H9 (cell line): ENCODE measurements around the gene CYBC1. TPM values are rescaled to one million over a fixed set of nuclear protein-coding genes. Genes with fewer than 3 reads are reported as not detected.

Source experiments
- DNase-seq: peaks from one replicate; pipeline ENCODE4 v3.0.0-alpha.2; 2017
- H2AFZ ChIP-seq: one replicate; pipeline ENCODE4 v1.6.1; 2013; ENCODE audit warnings: mild to moderate bottlenecking, low read length, control low read depth, moderate library complexity
- H2AK5ac ChIP-seq: 2 replicates; pipeline ENCODE4 v1.6.1; 2013; ENCODE audit warnings: low read length, control low read depth, mixed read lengths; ENCODE audit not compliant: insufficient read length
- H2BK120ac ChIP-seq: one replicate; pipeline ENCODE4 v1.6.1; 2013; ENCODE audit warnings: low read depth, mild to moderate bottlenecking, low read length, control low read depth, inconsistent platforms; ENCODE audit not compliant: poor library complexity, severe bottlenecking
- H2BK12ac ChIP-seq: 2 replicates; pipeline ENCODE4 v1.6.1; 2013; ENCODE audit warnings: low read length, control low read depth, mixed read lengths, low read depth; ENCODE audit not compliant: insufficient read length
- H2BK15ac ChIP-seq: 2 replicates; pipeline ENCODE4 v1.6.1; 2013; ENCODE audit warnings: low read depth, low read length, control low read depth
- H2BK20ac ChIP-seq: one replicate; pipeline ENCODE4 v1.6.1; 2013; ENCODE audit warnings: low read depth, mild to moderate bottlenecking, low read length, control low read depth, inconsistent platforms; ENCODE audit not compliant: poor library complexity, severe bottlenecking
- H2BK5ac ChIP-seq: 2 replicates; pipeline ENCODE4 v1.6.1; 2013; ENCODE audit warnings: low read length, control low read depth, mixed read lengths; ENCODE audit not compliant: insufficient read length
- H3K14ac ChIP-seq: 2 replicates; pipeline ENCODE4 v1.6.1; 2013; ENCODE audit warnings: low read length, control low read depth; ENCODE audit not compliant: insufficient read depth
- H3K18ac ChIP-seq: 2 replicates; pipeline ENCODE4 v1.6.1; 2013; ENCODE audit warnings: low read depth, mild to moderate bottlenecking, mixed read lengths, low read length, control low read depth; ENCODE audit not compliant: insufficient read length
- H3K23ac ChIP-seq: 2 replicates; pipeline ENCODE4 v1.6.1; 2013; ENCODE audit warnings: low read length, control low read depth, mixed read lengths, low read depth; ENCODE audit not compliant: insufficient read length
- H3K23me2 ChIP-seq: 2 replicates; pipeline ENCODE4 v1.6.1; 2013; ENCODE audit warnings: low read depth, mild to moderate bottlenecking, mixed read lengths, low read length, control low read depth; ENCODE audit not compliant: insufficient read length, poor library complexity, severe bottlenecking
- H3K27ac ChIP-seq: 2 replicates; pipeline ENCODE4 v1.5.1; 2013; ENCODE audit warnings: low read length, control low read depth, mixed read lengths, low read depth; ENCODE audit not compliant: insufficient read length
- H3K27me3 ChIP-seq: 2 replicates; pipeline ENCODE4 v1.6.1; 2013; ENCODE audit warnings: low read length, control low read depth, inconsistent platforms; ENCODE audit not compliant: insufficient read depth
- H3K4ac ChIP-seq: 2 replicates; pipeline ENCODE4 v1.6.1; 2013; ENCODE audit warnings: low read depth, mild to moderate bottlenecking, control low read depth, inconsistent platforms, low read length, moderate library complexity
- H3K4me1 ChIP-seq: 2 replicates; pipeline ENCODE4 v1.6.1; 2013; ENCODE audit warnings: low read length, control low read depth, inconsistent platforms; ENCODE audit not compliant: insufficient read depth
- H3K4me2 ChIP-seq: 2 replicates; pipeline ENCODE4 v1.6.1; 2013; ENCODE audit warnings: low read length, control low read depth, mixed read lengths; ENCODE audit not compliant: insufficient read length, insufficient read depth
- H3K56ac ChIP-seq: 2 replicates; pipeline ENCODE4 v1.6.1; 2013; ENCODE audit warnings: low read depth, mild to moderate bottlenecking, mixed read lengths, low read length, control low read depth; ENCODE audit not compliant: insufficient read length
- H3K79me1 ChIP-seq: 2 replicates; pipeline ENCODE4 v1.6.1; 2013; ENCODE audit warnings: low read depth, mild to moderate bottlenecking, moderate library complexity, low read length, control low read depth, inconsistent platforms; ENCODE audit not compliant: insufficient read depth, poor library complexity, severe bottlenecking
- H3K79me2 ChIP-seq: 2 replicates; pipeline ENCODE4 v1.6.1; 2013; ENCODE audit warnings: low read length, control low read depth, inconsistent platforms; ENCODE audit not compliant: insufficient read depth
- H3K9ac ChIP-seq: 2 replicates; pipeline ENCODE4 v1.6.1; 2013; ENCODE audit warnings: low read length, control low read depth, mixed read lengths; ENCODE audit not compliant: insufficient read length; ENCODE audit errors: extremely low read depth
- H3K9me3 ChIP-seq: one replicate; pipeline ENCODE4 v1.6.1; 2013; ENCODE audit warnings: low read depth, low read length, inconsistent platforms; ENCODE audit not compliant: control insufficient read depth
- H3T11ph ChIP-seq: one replicate; pipeline ENCODE4 v1.6.1; 2013; ENCODE audit warnings: mild to moderate bottlenecking, low read length, control low read depth, inconsistent platforms
- H4K20me1 ChIP-seq: one replicate; pipeline ENCODE4 v1.6.1; 2013; ENCODE audit not compliant: control insufficient read depth, insufficient read length, insufficient read depth
- H4K5ac ChIP-seq: 2 replicates; pipeline ENCODE4 v1.6.1; 2013; ENCODE audit warnings: low read depth, mild to moderate bottlenecking, mixed read lengths, low read length, control low read depth; ENCODE audit not compliant: insufficient read length
- H4K8ac ChIP-seq: replicated peaks from 2 replicates; pipeline ENCODE4 v1.6.1; 2013; ENCODE audit warnings: low read length, control low read depth, mixed read lengths, low read depth; ENCODE audit not compliant: insufficient read length
- H4K91ac ChIP-seq: 2 replicates; pipeline ENCODE4 v1.6.1; 2013; ENCODE audit warnings: low read depth, mild to moderate bottlenecking, moderate library complexity, mixed read lengths, low read length, control low read depth; ENCODE audit not compliant: insufficient read length
- H3K27ac Mint-ChIP-seq, 3 experiments: 2 replicates in 2 of 3; 3 replicates in 1 of 3; pipeline ENCODE4 v1.8.0; 2020 to 2021; ENCODE audit warnings: mixed read lengths in 3 of 3, mild to moderate bottlenecking in 1 of 3, moderate library complexity in 1 of 3
- H3K27me3 Mint-ChIP-seq: 2 replicates; pipeline ENCODE4 v1.8.0; 2021; ENCODE audit warnings: low read depth, mild to moderate bottlenecking, moderate library complexity, mixed read lengths
- H3K36me3 Mint-ChIP-seq, 3 experiments: 2 replicates in 2 of 3; 3 replicates in 1 of 3; pipeline ENCODE4 v1.8.0; 2020 to 2021; ENCODE audit warnings: low read depth in 3 of 3, mixed read lengths in 3 of 3; ENCODE audit not compliant: insufficient read depth in 1 of 3
- H3K4me1 Mint-ChIP-seq, 2 experiments: 2 replicates each; pipeline ENCODE4 v1.8.0; 2020; ENCODE audit warnings: mixed read lengths in 2 of 2
- H3K4me3 Mint-ChIP-seq, 2 experiments: 2 replicates in 1 of 2; 3 replicates in 1 of 2; pipeline ENCODE4 v1.8.0; 2020 to 2021; ENCODE audit warnings: mild to moderate bottlenecking in 2 of 2, mixed read lengths in 2 of 2, moderate library complexity in 1 of 2
- H3K9me3 Mint-ChIP-seq, 2 experiments: 2 replicates in 1 of 2; 3 replicates in 1 of 2; pipeline ENCODE4 v1.8.0; 2020; ENCODE audit warnings: mild to moderate bottlenecking in 2 of 2, mixed read lengths in 2 of 2, moderate library complexity in 1 of 2
- CTCF ChIP-seq: fragments of 200-600 bp; sonication (generic); conservative IDR thresholded peaks from 3 replicates; pipeline ENCODE4 v1.8.0; 2021; ENCODE audit warnings: antibody characterized with exemption, mild to moderate bottlenecking
- WGBS: extraction: QIAGEN DNeasy Blood & Tissue Kit; methylation state at CpG from one replicate; pipeline ENCODE4 v1.1.7; 2013; ENCODE audit warnings: missing lambda C conversion rate, low lambda C conversion rate, mixed read lengths; ENCODE audit not compliant: insufficient read length; ENCODE audit errors: extremely low coverage; 5-methylcytosine and 5-hydroxymethylcytosine counted together
- total RNA-seq: library from RNA; stranded (reverse); gene quantifications from 2 replicates; pipeline ENCODE4 v1.2.1, GENCODE V29; 2021

CYBC1 gene
- total RNA-seq, 1 experiment from 2014 or later, result 81.7 TPM

- Histone ChIP-seq H2BK5ac (no peak within 1 kb of the TSS), H3K23me2 (peaks cover 6% of the 10 kb centered on the region), H4K5ac (no peak within 1 kb of the TSS), H2AK5ac (no peak within 1 kb of the TSS), H4K20me1 (no peaks in the 10 kb centered on the region), H3K4ac (no peak within 1 kb of the TSS), H4K8ac (no peak within 1 kb of the TSS), H3K14ac (peak within 1 kb of the TSS; percentile 69), H3K27ac (no peak within 1 kb of the TSS), H2BK120ac (no peak within 1 kb of the TSS), H3K18ac (no peak within 1 kb of the TSS), H2AFZ (no peak within 1 kb of the TSS), H3K27me3 (no peaks in the 10 kb centered on the region), H2BK15ac (no peak within 1 kb of the TSS), H3K4me1 (no peaks in the 10 kb centered on the region), H3K23ac (no peak within 1 kb of the TSS), H3K79me2 (no peaks in the 10 kb centered on the region), H3K79me1 (no peaks in the 10 kb centered on the region), H4K91ac (no peak within 1 kb of the TSS), H3T11ph (no peak within 1 kb of the TSS), H3K4me2 (peak within 1 kb of the TSS; percentile 67), H3K9ac (peak within 1 kb of the TSS; percentile 79), H3K56ac (no peak within 1 kb of the TSS), H3K9me3 (no peaks in the 10 kb centered on the region), H2BK20ac (no peak within 1 kb of the TSS), H2BK12ac (no peak within 1 kb of the TSS)
- Mint-ChIP-seq H3K27ac (peak within 1 kb of the TSS; percentile 83 to 92 (median 91); a peak in 5 of 7 replicates), H3K4me1 (peaks cover 9 to 11% of the 10 kb centered on the region in 2 experiments), H3K36me3 (peaks cover 14 to 44% (median 36%) of the 10 kb centered on the region in 3 experiments), H3K9me3 (peaks cover 17 to 18% of the 10 kb centered on the region in 2 experiments), H3K4me3 (peak within 1 kb of the TSS; percentile 92 to 97), H3K27me3 (no peaks in the 10 kb centered on the region; the same call in 1 of the 2 replicates)
- WGBS, result no CpG with 5 or more reads among the region's 85 CpGs
- peak; percentile 100 for DNase-seq
- no peak for TF ChIP-seq CTCF
Observed at GRCh38 chr17:82458179-82458884, 7.8 kb upstream of the CYBC1 start, which contains the start of gene NARF. NARF (plus strand) TSS chr17:82458741; CDS start chr17:82458804, 63 bp downstream.
